Cerebellar cortex (tissue), 1 donor: ENCODE data around the gene SCNM1.
"Not testable (repeated sequence)": the region's sequence is repeated elsewhere in the genome, so short reads cannot be mapped to it uniquely, and the experiment has no call there.

Source experiments
- DNase-seq: peaks from one replicate; pipeline ENCODE4 v3.0.0-alpha.2; 2015; ENCODE audit warnings: low spot score

SCNM1 gene

GRCh38 chr1:151146412-151147131 lies 19.4 kb upstream of the SCNM1 start, which contains the start of gene SEMA6C:
Gene SEMA6C (minus strand): TSS chr1:151146631. CDS start chr1:151142621, 4,010 bp downstream.
- DNase-seq = peak; percentile 98

- peak; percentile 53 for DNase-seq
Measured at GRCh38 chr1:151147132-151147503, 18.8 kb upstream of the SCNM1 start.

- DNase-seq = no peak
Measured at GRCh38 chr1:151147665-151148064, 18.3 kb upstream of the SCNM1 start.

- no peak for DNase-seq
Measured at GRCh38 chr1:151156515-151156819, 9.5 kb upstream of the SCNM1 start, which contains the start of gene TNFAIP8L2. Gene TNFAIP8L2 (plus strand): TSS chr1:151156649. CDS start chr1:151158698, 2,049 bp downstream.

- DNase-seq = no peak
Measured at GRCh38 chr1:151157067-151157531, 8.8 kb upstream of the SCNM1 start.

GRCh38 chr1:151158326-151158725 lies 7.6 kb upstream of the SCNM1 start:
- no peak for DNase-seq

- no peak for DNase-seq
Measured at GRCh38 chr1:151158751-151159251, 7.1 kb upstream of the SCNM1 start.

DNA sequence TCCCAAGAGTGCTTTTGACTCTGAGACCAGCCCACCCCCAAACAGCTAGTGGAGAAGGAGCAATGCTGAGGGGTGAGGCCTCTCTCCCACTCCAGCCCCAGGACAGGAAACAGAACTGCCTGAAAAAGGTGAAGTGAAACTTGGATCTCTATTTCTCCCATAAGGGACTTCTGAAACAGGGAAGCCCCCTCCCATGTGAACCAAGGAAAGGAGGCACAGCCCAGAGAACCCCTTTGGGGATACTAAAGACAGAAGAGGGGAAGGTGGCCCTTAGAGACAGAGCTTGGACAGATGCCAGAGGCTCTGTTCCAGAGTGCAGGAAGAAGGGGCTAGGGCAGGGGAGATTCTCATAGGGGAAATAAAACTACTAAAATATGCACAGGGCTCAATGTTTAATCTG lies 6.6 kb upstream of the SCNM1 start:
- no peak for DNase-seq

DNA sequence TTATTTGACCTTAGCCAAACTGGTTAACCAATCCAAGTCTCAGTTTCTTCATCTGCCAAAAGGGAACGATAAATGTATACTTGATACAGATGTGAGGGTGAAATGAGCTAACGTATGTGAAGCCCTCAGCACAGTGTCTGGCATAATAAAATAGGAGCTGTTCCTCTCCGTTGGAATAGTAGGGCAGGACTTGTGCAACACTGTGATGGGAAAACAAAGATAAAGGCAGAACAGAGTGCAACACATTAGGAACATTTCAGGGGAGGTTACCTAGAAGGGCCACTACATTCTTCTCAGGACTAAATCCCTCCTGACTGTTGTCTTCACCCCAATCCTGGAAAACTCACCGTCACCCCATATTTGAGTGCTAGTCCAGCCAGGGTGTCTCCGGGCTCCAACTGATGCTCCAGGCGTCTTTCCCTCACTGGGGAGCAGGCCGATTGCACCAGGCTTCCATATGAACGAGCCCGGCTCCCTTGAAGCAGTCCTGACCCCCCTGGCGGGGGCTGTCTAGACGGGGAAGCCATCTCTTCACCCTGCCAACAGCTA lies 1.1 kb upstream of the SCNM1 start:
- no peak for DNase-seq

GRCh38 chr1:151165281-151165737 lies 635 bp upstream of the SCNM1 start:
- DNase-seq = peak; percentile 70

DNA sequence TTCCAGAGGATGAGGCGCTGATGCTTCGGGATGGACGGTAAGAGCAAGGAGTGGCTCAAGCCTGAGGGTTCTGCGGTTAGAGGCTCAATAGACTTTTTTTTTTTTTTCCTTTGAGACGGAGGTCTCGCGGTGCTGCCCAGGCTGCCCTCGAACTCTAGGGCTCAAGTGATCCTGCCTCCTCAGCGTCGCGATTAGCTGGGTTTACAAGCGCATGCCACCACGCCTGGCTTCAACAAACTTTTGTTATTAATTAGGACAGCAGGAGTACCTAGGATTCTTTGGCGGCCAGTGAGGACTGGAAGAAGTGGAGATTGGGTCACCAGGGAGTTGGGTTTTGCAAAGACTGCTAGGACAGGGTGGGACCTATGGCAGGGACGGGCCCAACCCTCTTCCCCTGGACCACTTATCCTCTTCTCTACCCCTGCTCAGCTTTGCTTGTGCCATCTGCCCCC lies 587 bp downstream of the SCNM1 start:
- peak; percentile 21 for DNase-seq

DNA sequence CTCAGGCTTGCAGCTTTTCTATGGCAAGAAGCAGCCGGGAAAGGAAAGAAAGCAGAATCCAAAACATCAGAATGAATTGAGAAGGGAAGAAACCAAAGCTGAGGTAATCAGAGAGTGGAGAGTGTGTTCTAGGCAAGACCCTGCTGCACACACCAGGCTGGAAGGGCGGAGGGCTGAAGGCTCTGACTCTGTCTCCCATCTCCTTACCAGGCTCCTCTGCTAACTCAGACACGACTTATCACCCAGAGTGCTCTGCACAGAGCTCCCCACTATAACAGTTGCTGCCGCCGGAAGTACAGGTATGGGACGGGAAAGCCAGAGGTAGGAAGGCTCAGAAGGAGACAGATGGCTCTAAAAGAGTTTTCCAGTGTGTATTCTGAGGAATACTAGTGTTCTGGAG lies 1.2 kb downstream of the SCNM1 start:
- no peak for DNase-seq

DNA sequence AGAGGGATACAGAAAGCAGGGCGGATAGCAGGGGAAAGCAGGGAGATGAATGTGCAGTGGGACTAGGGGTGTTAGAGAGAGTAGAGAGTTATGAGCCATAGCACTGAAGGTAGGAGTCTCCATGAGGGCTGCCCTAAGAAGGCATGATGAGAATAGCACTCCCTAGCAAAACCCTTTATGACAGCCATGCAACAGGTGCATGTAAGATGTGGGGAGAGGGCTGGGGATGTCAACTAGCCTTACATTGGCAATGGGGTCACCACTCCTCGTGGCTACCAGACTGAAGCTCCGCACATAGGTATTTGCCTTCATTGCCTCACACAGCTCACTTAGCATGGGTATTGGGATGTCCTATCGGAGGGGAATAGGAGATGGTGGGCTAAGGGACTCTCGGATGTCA lies 5.2 kb downstream of the SCNM1 start:
- no peak for DNase-seq

DNA sequence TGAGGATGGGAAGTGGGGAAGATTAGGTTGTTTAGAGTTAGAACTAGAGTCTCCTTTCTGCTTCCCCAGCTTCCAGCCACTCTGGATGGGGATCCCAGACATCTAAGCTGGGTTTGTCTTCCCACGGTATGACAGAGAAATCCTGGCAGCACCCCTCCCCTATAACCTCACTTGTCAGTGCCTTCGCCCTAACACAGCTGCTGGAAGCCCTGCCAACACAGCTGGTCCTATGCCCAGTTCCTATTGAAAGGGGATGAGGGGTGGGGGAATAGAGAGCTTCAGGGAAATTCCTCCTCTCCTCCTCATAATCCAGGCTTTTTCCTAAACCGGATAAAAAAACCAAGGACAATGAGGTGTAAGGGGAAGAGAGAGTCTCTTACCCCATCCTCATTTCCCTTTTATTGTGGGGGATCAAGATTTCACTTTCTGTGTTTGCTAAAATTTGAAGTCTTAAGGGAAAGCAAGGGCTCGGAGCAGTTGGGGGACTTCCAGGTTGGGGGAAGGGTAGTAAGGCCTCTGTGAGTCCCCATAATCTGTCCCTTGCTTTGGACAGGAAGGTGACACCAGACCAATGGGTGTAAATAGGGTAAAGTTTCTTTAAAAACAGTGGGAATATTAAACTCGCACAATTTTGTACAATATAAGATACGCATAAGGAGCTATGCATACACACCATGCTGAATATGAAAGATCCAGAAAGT lies 9.2 kb downstream of the SCNM1 start:
- no peak for DNase-seq

DNA sequence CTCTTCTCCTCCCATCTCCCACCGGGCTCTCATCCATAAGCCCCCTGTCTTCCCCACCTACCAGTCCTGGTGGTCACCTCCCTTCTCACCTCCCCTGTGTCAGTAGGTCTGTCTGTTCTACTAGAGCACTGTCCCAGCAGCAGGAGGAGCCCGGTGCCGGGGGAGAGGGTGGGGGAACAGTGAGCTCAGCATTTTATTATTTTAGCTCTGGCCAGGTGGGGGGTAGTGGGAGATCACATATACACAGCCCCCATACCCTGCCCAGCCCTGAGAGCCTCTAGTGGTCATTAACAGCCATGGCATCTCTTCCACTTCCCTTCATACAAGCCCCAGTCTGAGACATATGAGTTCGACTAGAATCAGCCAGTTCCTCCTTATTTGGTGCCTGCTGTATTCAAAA lies 9.9 kb downstream of the SCNM1 start, which contains the start of gene TMOD4:
TSS of gene TMOD4 (minus strand) at position 119 of the 400 bp plus-strand sequence. CDS start 1,106 bp downstream, outside the sequence.
- no peak for DNase-seq

DNA sequence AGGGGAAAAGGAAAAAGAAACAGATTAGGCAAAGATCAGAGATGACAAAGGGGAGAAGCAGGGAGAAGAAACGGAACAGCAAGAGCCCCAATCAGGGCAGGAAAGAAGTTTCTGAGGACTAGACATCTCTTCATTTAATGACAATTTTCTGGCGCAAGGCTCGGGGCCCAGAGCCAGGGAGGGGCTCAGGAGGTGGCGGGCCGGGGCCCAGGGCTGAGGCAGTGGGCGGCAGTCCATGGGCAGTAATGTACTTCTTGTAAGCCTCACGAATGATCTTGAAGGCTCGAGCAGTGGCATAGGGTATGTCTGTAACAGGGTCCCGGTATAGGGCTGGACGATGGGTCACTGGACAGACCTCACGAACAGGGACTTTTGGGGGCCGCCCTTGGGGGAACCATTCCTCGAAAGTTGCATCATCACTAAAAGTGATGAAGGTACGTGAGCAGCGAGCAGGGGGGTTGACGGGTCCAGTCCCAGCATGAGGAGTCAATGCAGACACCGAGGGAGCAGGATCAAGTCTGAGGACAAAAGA lies 10.6 kb downstream of the SCNM1 start:
- DNase-seq = no peak

GRCh38 chr1:151184211-151184610 lies 18.3 kb downstream of the SCNM1 start:
- no peak for DNase-seq

GRCh38 chr1:151187205-151187604 lies 21.3 kb downstream of the SCNM1 start:
- DNase-seq = no peak

- DNase-seq = not testable (repeated sequence)
Measured at GRCh38 chr1:151188667-151189066, 22.7 kb downstream of the SCNM1 start.

DNA sequence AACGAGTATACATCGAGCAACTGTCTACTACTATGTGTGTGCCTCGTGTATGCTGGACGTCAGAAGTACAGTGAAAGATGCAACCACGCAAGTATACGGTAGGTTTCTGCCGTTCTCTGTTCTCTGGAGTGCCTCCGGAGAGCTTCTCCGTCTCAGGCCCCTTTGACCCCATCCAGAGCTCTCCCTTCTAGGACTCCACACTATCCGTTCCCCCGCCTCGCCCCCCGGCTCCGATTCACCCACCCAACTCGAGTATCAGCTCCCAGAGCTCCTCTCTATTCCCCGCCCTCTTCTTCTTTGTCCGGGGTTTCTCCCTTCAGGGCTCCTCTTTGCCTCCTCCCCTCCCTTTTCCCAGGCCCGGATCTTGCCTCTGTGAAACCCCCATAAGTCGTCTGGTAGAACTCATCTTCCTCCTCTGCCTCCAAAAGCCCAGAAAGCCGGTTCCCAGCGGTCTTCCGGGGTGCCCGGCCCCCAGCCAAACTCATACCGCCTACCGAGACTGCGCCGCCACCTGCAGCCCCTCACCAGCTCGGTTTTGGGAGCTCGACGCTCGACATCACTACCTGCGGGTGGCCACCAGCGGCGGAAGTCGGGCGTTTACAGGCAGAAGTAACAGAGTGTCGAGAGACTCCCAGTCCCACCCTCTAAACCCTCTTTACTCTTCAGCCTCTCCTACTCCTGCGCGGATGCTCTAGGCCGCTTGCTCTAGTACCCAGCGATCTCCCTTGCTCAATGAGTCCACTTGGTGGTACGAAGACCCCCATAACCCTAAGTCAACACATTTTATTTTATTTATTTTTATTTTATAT lies 23.9 kb downstream of the SCNM1 start, which contains the start of gene VPS72:
TSS of gene VPS72 (minus strand) at position 561 of the 809 bp plus-strand sequence. CDS start at position 485, 76 bp downstream.
- DNase-seq = peak; percentile 93

DNA sequence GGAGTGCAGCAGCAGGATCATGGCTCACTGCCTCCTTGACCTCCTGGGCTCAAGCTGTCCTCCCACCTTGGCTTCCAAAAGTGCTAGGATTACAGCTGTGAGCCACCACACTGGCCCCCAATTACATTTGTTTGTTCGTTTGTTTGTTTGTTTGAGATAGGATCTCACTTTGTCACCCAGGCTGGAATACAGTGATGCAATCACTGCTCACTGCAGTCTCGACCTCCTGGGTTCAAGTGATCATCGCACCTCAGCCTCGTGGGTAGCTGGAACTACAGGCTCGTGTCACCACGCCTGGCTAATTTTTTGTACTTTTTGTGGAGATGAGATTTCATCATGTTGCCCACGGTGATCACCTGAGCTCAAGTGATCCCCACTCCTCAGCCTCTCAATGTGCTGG lies 26.1 kb downstream of the SCNM1 start:
- DNase-seq = no peak
